T-helper 1 cell treated with Interleukin-12 subunit alpha and Interleukin-12 subunit beta and Interleukin-4 antibody, amounts not matched to agents 30 μg/mL and 1 μg/mL, for 36 hours (primary cell): ENCODE data around the gene FOXC2.

ENCODE experiments used
- H3K27ac Mint-ChIP-seq: one replicate; pipeline ENCODE4 v1.8.0; 2021; ENCODE audit warnings: mild to moderate bottlenecking, mixed read lengths
- H3K27me3 Mint-ChIP-seq: one replicate; pipeline ENCODE4 v1.8.0; 2021; ENCODE audit warnings: low read depth, mixed read lengths
- H3K36me3 Mint-ChIP-seq: one replicate; pipeline ENCODE4 v1.8.0; 2021; ENCODE audit warnings: low read depth, mixed read lengths
- H3K4me1 Mint-ChIP-seq: one replicate; pipeline ENCODE4 v1.8.0; 2021; ENCODE audit warnings: low read depth, mixed read lengths
- H3K4me3 Mint-ChIP-seq: one replicate; pipeline ENCODE4 v1.8.0; 2021; ENCODE audit warnings: mild to moderate bottlenecking, moderate library complexity, mixed read lengths
- H3K9me3 Mint-ChIP-seq: one replicate; pipeline ENCODE4 v1.8.0; 2021; ENCODE audit warnings: mixed read lengths

The FOXC2 gene

DNA sequence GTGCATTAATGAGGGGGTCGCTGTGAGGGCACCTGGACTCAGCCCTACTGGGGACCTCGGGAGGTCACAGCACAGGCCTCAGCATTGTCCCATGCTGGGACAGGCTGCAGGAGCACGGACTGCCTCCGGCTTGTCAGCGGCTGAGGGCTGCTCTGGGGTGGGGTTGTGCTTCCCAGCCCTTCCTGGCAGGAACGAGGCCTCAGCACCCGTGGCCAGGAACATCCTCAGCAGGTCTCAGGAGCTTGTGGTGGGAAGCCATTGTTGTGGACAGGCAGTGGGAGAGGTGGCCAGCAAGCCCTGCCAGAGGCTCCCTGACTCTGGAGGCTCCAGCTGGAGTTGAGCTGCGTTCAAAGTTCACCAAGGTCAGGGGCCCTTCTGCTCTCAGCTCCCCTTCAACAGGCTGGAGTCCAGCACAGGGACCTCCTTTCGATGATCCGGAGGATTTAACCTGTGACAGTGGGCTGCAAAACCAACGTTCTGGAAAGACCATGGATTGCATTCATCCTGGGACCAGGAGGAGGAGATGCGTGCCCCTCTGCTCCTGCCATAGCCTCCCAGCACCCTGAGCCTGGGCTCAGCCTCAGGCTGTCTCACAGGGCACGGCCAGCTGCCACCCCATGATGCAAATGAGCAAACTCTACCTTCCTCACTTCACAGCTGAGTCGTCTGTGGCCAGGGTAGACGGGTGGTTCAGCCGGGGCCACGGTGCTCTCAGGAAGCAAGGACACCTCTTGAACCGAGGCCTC, 44.3 kb downstream of the FOXC2 start:
- Mint-ChIP-seq H3K36me3 (no peaks in the 10 kb centered on the region), H3K27ac (no peak overlapping the region), H3K27me3 (peaks cover 4% of the 10 kb centered on the region), H3K9me3 (no peaks in the 10 kb centered on the region), H3K4me1 (no peaks in the 10 kb centered on the region), H3K4me3 (no peak overlapping the region)

DNA sequence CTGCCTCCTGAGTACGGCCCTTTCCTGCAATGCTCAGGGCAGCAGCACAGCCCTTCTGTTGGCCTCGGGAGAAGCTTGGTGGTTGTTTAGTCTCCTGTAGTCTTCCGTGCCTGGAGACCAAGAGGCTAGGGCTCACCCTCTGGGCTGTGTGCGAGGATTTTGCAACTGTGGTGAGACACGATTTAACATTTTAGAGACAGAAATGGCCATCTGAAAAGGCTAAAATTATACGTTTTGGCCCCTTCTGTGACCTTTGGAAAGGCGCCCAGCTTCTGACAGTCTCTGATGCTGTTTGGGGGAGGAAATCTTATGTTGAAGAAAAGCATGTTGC, 44.9 kb downstream of the FOXC2 start:
- Mint-ChIP-seq H3K9me3 (no peaks in the 10 kb centered on the region), H3K36me3 (no peaks in the 10 kb centered on the region), H3K4me3 (no peak overlapping the region), H3K4me1 (no peaks in the 10 kb centered on the region), H3K27me3 (peaks cover 4% of the 10 kb centered on the region), H3K27ac (no peak overlapping the region)

DNA sequence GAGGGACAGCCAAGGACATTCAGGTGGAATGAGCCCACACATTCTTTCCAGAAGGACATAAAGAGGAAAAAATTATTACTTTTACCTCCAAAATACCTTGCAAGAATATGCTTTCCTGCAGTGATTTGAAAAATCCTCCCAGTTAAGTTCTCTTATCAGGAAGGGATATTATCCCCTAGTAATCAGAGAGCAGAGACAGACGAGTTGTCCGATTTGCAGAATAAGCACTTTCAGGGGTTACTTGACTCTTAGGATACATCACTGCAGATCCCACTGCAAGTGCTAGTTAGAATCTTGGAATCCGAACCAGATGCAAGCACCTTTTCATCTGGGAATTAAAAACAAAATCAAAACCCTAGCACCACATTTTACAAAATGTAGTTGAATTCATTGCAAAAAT, 45.3 kb downstream of the FOXC2 start:
- H3K27me3 Mint-ChIP-seq: peaks cover 4% of the 10 kb centered on the region
- no peaks in the 10 kb centered on the region for H3K36me3 Mint-ChIP-seq
- no peak overlapping the region for H3K27ac Mint-ChIP-seq
- H3K4me1 Mint-ChIP-seq: no peaks in the 10 kb centered on the region
- no peaks in the 10 kb centered on the region for H3K9me3 Mint-ChIP-seq
- H3K4me3 Mint-ChIP-seq: no peak overlapping the region

DNA sequence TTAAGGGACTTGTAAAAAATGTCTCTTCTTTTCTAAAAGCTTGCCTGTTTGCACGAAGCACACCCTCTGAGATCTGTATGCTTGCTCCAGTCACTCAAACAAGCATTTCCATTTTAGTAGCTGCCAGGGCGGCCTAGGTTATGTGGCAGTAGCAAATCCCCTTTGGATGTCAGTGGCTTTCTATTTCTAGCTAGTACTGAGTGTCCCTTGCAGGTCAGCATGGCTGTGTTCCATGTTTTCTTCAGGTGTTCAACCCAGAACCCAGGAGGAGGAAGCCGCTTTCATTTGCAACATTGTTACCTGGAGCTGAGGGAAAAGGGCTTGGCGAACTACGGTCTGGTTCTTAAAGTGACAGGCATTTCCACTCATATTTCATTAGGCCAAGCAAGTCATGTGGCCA, 48.1 kb downstream of the FOXC2 start:
- Mint-ChIP-seq H3K4me1 (no peaks in the 10 kb centered on the region), H3K4me3 (no peak overlapping the region), H3K36me3 (no peaks in the 10 kb centered on the region), H3K27me3 (no peaks in the 10 kb centered on the region), H3K27ac (no peak overlapping the region), H3K9me3 (no peaks in the 10 kb centered on the region)

DNA sequence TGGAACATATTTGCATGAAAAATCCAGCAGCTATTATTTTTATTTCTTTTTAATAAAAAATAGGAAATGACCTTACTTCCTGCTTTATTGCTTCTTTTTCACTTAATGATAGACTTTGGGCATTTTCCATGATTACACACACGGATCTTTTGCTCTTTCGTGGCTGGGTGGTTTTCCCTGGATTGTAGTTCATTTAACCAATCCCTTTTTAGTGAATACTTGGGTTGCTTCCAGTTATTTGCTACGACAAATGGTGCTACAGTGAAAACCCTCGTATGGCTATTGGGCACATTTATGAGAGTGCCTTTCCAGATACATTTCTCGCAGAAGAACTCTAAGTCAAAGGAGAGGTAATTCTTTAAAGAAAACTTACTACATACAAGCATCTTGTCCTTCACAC, 50.3 kb downstream of the FOXC2 start:
- no peak overlapping the region for H3K27ac Mint-ChIP-seq
- H3K9me3 Mint-ChIP-seq: no peaks in the 10 kb centered on the region
- H3K27me3 Mint-ChIP-seq: no peaks in the 10 kb centered on the region
- H3K36me3 Mint-ChIP-seq: no peaks in the 10 kb centered on the region
- no peak overlapping the region for H3K4me3 Mint-ChIP-seq
- no peaks in the 10 kb centered on the region for H3K4me1 Mint-ChIP-seq

DNA sequence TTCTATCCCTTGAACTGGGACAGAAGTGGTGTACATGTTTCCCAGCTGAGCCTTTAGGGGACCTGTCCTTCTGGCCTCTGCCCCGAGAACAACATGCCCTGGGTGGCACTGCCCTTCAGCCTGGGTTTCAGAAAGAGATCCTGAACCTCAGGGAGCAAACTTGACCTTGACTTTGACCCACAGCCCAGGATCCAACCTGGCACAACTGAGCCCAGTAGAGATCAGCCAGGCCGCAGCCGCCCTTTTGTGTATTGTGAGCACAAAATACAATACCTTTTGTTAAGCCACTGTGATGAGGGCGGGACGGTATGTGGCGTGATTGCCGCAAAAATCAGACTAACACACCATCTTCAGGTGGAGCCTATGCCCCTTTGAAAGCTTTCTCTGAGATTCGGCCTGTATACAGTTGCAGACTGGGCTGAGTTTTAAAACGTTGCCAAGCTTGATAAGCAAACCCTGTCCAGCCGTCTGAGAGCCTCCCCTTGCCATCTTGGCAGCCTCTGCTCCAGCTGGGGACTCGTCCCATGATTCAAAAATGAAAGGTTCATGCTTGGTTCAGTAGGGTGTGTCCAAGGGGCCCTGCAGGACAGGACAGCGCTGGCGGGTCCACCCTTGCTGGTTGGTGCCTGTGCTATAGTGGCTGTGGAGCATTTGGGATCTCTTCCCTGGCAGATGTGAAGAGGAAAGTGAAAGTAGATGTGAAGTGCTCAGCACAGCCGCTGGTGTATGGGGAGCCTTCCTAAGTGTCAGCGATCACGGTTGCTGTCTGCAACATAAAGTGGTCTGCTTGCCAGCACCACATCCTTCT, 52.0 kb downstream of the FOXC2 start:
- no peak overlapping the region for H3K4me3 Mint-ChIP-seq
- no peak overlapping the region for H3K27ac Mint-ChIP-seq
- H3K36me3 Mint-ChIP-seq: no peaks in the 10 kb centered on the region
- H3K9me3 Mint-ChIP-seq: no peaks in the 10 kb centered on the region
- peaks cover 4% of the 10 kb centered on the region for H3K27me3 Mint-ChIP-seq
- H3K4me1 Mint-ChIP-seq: no peaks in the 10 kb centered on the region
